HG03103 (cell line): ENCODE measurements around the gene MFNG.

ENCODE experiments used
- ATAC-seq: cut with Tn5 transposase; IDR thresholded peaks from one replicate; pipeline ENCODE4 v1.9.1; 2021; ENCODE audit warnings: low read depth; ENCODE audit not compliant: unreplicated experiment

MFNG gene

GRCh38 chr22:37514526-37515051 is 28.4 kb upstream of the MFNG start:
- no peak for ATAC-seq

GRCh38 chr22:37511395-37512104 is 25.4 kb upstream of the MFNG start:
- ATAC-seq, result no peak

- ATAC-seq, result no peak
Measured at GRCh38 chr22:37510091-37510490, 23.9 kb upstream of the MFNG start.

- ATAC-seq, result no peak
Measured at GRCh38 chr22:37509059-37509860, 23.1 kb upstream of the MFNG start.

- ATAC-seq, result no peak
Measured at GRCh38 chr22:37508431-37508992, 22.3 kb upstream of the MFNG start.

- ATAC-seq, result no peak
Measured at GRCh38 chr22:37507731-37508130, 21.5 kb upstream of the MFNG start.

GRCh38 chr22:37505989-37506388 is 19.8 kb upstream of the MFNG start:
- no peak for ATAC-seq

GRCh38 chr22:37505565-37505964 is 19.4 kb upstream of the MFNG start:
- no peak for ATAC-seq

- ATAC-seq, result no peak
Measured at GRCh38 chr22:37504964-37505363, 18.8 kb upstream of the MFNG start.

- no peak for ATAC-seq
Measured at GRCh38 chr22:37503850-37504249, 17.7 kb upstream of the MFNG start.

- no peak for ATAC-seq
Measured at GRCh38 chr22:37503183-37503683, 17.0 kb upstream of the MFNG start.

GRCh38 chr22:37502342-37503182 is 16.4 kb upstream of the MFNG start:
- no peak for ATAC-seq

GRCh38 chr22:37501610-37502341 is 15.6 kb upstream of the MFNG start:
- ATAC-seq, result no peak

- ATAC-seq, result no peak
Measured at GRCh38 chr22:37500745-37501609, 14.8 kb upstream of the MFNG start.

- no peak for ATAC-seq
Measured at GRCh38 chr22:37499789-37500540, 13.8 kb upstream of the MFNG start.

GRCh38 chr22:37499027-37499707 is 13.0 kb upstream of the MFNG start:
- no peak for ATAC-seq

GRCh38 chr22:37498289-37498909 is 12.2 kb upstream of the MFNG start:
- no peak for ATAC-seq
